Stimulated activated CD4-positive, alpha-beta T cell treated with anti-CD3 and anti-CD28 coated beads, Interleukin-12 subunit alpha, Interleukin-12 subunit beta, amount 100 ng/mL, for 48 hours (primary cell): Measurements from ENCODE around the gene BLVRA.
"Not testable (repeated sequence)": the region's sequence is repeated elsewhere in the genome, so short reads cannot be mapped to it uniquely, and the experiment has no call there.

ENCODE experiments used
- DNase-seq, 3 donors: peaks; one replicate each; pipeline ENCODE4 v3.0.0-alpha.2; 2020; ENCODE audit warnings: low read depth in 2 of 3, low spot score in 1 of 3

BLVRA gene

DNA sequence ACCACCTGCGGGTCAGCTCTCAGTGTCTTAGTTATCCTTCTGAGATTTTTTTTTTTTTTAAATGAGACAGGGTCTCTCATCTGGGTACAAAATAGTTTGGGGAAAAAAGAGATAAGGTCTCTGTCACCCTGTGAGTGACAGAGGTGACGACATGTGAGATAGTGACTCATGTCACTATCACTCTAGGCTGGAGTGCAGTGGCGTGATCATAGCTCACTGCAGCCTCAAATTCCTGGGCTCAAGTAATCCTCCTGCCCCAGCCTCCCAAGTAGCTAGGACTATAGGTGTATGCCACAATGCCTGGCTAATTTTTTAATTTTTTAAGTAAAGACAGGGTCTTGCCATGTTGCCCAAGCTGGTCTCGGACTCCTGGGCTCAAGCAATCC, 10.4 kb downstream of the BLVRA start:
- no peak for DNase-seq

DNA sequence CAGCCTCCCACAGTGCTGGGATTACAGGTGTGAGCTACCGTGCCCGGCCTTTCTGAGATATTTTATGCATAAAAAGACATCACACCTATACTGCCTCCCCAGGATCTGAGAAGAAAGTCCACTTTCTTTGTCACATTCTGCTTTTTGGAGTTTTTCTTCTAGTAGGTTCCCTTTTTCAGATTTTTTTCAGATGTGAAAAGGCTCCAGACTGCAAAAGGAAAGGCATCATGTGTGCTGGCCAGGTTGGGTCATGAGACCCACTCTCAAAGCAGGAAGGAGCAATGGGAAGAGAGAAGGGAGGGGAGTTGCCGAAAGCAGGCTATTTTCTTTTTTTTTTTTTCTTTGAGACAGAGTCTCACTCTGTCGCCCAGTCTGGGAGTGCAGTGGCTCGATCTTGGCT, 10.8 kb downstream of the BLVRA start:
- DNase-seq, result no peak

DNA sequence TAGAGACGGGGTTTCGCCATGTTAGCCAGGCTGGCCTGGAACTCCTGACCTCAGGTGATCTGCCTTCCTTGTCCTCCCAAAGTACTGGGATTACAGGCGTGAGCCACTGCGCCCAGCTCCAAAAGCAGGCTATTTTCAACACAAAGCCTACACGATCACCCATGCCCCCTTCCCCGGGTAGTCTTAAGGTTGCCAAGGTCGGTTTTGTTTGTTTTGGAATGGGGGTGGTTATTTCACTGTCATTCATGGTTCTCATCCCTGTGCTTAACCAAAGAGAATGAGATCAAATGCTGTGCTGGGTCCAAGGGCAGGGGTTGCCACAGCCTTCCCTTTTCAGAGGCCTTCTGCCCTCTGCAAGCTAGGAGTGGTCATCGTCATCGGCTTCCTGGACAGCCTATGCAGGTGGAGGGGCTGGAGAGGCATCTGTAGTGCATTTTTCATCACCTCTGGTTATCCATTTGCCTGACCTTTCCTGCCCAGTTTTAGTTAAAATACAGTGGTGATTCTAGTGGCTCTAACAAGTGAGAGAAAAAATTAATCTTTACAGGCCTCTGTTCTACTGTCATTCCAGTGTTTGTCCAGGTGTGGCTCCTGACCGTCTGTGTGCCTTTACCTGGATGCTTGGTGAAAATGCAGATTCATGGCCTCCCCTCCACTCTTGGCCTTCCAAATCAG, 11.4 kb downstream of the BLVRA start:
- DNase-seq, result no peak

DNA sequence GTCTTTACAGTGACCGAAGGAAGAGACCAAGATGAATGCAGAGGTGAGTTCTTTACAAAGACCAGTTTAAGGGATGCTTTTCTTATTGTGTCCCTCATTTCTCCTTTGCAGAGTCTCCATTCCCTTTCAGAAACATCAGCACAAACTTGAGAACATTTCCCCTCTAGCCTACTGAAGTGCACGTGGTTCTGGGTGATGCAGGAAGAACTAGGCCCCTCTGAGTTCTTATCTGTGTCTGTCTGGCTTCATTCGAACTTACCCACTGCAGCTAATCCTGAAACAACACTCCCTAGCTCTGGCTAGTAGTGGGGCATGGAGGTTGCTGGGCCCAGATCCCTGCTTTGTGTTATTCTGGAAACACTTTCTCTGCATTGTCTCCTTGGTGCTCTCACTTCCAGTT, 12.6 kb downstream of the BLVRA start:
- no peak for DNase-seq

DNA sequence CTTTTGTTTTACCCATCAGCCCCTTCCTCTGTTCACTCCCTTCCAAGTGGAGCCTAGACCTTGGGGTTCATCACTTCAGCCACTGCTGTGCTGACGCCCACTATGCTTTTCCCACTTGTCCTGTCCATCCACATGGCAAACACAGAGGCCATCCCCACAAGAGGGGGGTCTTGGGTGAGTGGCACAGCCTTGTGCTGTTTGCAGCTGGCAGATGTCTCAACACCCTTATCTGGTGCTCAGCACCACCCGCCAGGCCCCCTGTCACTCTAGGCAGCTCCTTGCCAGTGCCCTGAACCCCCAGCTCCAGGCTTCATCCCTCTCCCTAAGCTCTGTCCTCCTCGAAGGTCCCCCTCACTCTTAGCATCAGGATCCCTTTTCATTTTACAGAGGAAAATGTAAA, 13.1 kb downstream of the BLVRA start:
- no peak for DNase-seq

DNA sequence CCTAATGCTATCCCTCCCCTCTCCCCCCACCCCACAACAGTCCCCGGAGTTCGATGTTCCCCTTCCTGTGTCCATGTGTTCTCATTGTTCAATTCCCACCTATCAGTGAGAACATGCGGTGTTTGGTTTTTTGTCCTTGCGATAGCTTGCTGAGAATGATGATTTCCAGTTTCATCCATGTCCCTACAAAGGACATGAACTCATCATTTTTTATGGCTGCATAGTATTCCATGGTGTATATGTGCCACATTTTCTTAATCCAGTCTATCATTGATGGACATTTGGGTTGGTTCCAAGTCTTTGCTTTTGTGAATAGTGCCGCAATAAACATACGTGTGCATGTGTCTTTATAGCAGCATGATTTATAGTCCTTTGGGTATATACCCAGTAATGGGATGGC, 14.8 kb downstream of the BLVRA start:
- DNase-seq, result not testable (repeated sequence)

DNA sequence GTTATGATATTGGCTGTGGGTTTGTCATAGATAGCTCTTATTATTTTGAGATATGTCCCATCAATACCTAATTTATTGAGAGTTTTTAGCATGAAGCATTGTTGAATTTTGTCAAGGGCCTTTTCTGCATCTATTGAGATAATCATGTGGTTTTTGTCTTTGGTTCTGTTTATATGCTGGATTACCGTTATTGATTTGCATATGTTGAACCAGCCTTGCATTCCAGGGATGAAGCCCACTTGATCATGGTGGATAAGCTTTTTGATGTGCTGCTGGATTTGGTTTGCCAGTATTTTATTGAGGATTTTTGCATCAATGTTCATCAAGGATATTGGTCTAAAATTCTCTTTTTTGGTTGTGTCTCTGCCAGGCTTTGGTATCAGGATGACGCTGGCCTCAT, 16.8 kb downstream of the BLVRA start:
- not testable (repeated sequence) for DNase-seq

DNA sequence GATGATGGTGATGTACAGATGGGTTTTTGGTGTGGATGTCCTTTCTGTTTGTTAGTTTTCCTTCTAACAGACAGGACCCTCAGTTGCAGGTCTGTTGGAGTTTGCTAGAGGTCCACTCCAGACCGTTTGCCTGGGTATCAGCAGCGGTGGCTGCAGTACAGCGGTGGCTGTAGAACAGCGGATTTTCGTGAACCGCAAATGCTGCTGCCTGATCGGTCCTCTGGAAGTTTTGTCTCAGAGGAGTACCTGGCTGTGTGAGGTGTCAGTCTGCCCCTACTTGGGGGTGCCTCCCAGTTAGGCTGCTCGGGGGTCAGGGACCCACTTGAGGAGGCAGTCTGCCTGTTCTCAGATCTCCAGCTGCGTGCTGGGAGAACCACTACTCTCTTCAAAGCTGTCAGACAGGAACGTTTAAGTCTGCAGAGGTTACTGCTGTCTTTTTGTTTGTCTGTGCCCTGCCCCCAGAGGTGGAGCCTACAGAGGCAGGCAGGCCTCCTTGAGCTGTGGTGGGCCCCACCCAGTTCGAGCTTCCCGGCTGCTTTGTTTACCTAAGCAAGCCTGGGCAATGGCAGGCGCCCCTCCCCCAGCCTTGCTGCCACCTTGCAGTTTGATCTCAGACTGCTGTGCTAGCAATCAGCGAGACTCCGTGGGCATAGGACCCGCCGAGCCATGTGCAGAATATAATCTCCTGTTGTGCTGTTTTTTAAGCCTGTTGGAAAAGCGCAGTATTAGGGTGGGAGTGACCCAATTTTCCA, 20.0 kb downstream of the BLVRA start:
- not testable (repeated sequence) for DNase-seq

DNA sequence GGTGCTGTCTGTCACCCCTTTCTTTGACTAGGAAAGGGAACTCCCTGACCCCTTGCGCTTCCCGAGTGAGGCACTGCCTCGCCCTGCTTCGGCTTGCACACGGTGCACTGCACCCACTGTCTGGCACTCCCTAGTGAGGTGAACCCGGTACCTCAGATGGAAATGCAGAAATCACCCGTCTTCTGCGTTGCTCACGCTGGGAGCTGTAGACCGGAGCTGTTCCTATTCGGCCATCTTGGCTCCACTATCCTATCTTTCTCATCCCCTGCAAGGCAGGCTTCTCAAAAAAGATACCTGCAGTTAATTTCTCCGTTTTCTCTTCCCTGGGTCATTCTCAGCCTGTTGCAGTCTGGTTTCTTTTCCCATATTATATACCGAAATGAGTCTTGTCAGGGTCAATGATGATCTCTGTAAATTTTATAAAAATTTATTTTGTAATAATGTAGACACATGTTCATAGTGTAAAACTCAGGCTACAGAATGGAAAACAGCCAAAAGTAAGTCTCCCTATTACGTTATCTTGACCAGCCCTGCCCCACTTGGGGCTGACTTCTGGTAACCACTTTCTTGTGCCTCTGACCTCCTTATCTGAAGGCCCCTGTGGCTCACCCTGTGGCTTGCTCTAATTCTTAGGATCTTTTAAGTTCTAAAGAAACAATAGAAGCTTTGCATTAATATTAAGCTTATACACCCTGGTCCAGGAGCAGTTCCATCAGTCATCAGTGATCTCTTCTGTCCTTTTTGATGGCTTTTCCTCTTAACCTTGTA, 20.7 kb downstream of the BLVRA start:
- DNase-seq, result no peak

DNA sequence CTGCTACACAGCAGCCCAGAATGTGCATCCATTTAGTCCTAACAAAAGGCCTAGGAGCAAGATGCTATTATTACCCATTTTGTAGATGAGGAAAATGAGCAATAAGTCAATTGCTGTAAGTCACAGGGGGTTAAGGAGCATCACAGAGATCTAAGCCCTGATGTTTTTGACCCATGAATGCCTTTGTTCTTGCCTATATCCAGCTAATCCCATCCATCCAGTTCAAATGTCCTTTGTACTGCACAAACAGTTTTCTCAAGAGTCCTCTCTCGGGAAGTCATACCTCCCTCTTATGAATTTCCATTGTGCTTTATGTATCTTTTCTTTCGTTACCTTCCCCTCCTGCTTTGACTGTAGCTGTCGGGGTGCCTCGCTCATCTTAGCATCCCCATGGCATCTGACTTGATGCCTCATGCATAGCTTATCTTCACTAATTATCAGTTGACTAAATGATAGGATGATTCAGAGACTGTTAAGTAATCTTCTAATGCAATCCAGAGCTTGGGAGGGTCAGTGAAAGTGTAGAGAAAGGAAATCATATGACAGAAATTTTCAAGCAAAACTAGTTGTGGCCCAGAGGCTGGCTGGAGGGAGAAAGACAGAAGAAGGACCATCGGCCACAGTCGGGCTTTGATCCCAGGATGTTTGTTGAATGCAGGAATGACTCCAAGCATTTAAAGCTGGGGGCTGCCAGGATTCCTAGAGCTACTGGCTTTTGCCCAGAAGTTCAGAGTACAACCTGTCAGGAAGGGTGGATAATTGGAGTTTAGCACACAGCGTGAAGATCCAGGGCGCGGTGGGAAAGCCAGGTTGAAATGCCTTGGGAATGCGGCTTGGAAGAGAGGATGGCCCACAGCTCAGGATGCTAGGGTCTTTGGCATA, 23.5 kb downstream of the BLVRA start:
- DNase-seq, result no peak

DNA sequence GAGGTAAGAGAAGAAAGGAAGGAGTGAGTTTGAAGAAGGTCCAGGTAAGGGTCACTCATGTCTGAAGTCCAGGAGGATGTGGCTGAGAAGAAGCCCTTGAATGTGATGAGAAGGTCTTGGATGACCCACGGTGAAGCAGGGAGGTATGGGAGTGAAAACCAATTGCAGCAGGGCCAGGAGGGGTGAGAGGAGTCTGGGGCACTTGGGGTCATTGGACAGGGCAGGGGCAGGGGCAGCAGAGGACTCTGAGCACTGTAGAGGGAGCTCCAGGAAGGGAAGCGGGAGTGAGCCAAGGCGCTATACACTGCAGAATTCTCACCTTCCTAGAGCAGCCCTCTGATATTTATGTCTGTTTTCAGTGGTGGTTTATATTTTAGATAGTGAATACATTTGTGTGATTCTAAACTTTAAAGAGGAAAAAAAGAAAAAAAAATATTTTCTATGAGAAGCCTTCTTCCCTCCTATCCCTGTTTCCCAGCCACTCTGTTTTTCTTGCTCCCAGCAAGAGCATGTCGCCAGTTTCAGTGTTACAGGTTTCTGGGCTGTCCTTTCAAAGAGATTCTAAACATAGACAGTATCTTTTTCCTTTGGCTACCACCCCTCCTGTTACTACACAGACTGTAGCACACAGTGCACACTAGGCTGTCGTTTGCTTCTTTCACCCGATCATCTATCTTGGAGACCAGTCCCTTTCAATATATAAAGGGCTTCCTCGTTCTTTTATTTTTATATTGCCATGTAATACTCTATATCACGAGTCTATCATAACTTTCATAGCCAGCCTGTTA, 24.5 kb downstream of the BLVRA start:
- no peak for DNase-seq

DNA sequence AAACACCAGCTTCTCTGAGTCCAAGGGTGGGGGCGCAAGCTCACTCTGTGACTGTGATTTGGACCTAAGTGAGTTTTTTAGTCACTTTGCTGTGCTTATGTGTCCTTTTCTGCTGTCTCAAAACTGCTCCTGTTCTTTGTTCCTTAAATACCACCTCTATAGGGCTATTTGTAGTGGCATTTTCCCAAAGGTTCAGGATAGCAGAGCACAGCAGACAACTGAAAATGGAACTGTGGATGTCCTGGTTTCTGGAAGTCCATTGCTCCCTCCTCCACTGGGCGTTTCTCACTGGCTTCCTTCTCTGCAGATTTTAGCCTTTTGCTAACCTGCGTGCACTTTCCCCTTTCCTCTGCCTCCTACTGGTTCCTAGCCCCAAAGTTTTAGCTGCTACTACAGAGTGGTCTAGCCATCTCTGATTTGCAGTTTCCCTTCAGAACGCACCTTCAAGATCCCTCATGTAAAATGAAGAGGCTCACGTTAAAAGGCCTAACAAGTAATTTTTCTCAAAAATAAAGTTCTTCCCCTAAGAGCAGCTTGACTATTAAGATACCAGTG, 25.6 kb downstream of the BLVRA start:
- DNase-seq, result no peak

DNA sequence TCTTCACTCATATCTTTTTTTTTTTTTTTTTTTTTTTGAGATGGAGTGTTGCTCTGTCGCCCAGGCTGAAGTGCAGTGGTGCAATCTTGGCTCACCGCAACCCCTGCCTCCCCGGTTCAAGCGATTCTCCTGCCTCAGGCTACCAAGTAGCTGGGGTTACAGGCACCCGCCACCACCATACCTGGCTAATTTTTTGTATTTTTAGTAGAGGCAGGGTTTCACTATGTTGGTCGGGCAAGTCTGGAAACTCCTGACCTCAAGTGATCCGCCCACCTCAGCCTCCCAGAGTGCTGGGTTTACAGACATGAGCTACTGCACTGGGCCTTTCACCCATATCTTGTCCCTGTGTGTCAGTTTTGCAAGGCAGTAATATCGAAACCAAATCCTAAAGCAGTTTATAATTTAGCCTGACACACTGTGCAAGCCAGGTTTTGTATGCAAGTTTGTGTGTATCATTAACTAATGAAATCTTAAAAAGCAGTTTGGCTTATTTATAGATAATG, 26.2 kb downstream of the BLVRA start:
- DNase-seq, result peak; percentile 6 to 38 (median 26)

DNA sequence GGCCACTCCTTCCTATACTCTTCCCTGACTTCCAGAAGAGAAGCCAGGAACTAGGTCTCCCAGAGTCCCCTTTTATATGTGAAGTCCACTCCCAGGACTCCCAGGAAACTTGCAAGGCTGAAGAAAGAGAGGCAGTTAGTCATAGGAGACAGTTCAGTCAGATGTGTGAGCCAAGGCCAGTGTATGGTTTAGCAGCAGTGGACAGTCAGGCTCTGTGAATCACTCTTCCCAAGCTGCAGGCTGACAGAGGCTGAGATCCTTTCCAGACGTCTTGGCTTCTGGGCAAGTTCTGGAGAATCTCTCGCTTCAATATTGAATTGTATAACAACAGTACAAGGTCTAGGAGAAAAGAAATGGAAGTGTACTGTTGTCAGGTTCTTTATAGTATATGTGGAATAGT, 26.9 kb downstream of the BLVRA start:
- DNase-seq, result no peak

DNA sequence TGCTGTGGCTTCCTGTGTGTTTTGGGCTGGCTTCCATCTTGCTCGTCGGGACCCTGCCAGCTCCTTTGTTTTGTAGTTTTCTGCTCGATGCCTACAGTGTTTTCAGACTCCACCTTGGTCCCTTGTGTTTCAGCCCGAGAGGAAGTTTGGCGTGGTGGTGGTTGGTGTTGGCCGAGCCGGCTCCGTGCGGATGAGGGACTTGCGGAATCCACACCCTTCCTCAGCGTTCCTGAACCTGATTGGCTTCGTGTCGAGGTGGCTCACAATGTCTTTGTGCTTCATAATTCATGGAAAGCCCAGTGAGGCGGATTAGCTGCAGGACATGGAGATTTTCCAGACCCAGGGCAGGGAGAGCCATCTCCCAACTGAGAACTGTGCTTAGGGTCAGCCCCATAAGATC, 29.3 kb downstream of the BLVRA start:
- no peak for DNase-seq

DNA sequence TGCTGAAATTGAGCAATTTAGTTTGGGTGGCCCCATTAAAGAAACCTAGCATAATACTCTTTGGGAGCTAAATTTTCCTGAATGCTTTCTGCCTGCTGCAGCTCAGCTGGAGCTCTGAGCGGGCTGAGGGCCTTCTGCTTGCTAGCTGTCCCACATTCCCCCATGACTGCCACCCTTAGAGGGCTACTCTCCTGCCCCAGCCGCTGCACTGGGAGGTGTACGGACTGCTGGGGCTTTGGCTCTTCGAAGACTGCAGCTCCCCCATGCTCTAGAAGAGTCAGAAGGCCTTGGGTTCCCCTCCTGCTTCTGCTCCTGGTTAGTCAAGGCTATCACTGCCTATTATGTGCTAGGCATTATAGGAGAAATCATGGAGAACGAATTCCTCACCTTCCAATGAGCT, 31.5 kb downstream of the BLVRA start:
- DNase-seq, result no peak

DNA sequence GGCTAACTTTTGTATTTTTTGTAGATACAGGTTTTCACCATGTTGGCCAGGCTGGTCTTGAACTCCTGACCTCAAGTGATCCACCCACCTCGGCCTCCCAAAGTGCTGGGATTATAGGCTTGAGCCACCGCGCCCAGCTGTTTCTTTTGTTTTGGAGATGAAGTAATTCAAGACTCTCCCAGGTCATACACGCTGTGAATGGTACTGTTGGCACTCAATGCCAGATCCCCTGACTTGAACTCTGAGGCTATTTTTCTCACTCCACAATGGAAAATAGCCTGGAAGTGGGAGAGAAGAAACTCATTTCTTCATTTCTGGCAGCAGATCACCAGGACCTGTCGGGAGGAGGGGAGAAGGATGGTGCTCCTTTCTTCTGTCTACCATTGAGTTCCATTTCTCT, 32.4 kb downstream of the BLVRA start:
- no peak for DNase-seq

DNA sequence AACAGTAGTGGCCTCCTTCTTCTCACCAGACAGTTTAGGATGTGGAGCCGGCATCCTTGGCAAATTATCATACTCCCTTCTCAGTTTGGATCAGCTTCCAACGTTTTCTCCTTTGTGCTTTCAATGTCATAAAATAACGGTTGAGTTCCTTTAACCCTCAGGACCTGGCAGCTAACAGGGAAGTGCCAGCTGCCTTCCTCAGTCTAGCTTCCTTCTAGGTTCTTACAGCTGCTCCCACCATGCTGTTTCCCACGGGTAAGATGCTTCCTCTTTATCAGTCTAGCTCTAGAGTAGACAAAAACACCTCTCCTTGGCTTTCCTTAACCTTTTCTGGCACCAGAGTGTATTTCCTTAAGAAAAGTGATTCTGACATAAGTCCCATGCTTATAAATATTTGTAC, 33.2 kb downstream of the BLVRA start:
- DNase-seq, result no peak

DNA sequence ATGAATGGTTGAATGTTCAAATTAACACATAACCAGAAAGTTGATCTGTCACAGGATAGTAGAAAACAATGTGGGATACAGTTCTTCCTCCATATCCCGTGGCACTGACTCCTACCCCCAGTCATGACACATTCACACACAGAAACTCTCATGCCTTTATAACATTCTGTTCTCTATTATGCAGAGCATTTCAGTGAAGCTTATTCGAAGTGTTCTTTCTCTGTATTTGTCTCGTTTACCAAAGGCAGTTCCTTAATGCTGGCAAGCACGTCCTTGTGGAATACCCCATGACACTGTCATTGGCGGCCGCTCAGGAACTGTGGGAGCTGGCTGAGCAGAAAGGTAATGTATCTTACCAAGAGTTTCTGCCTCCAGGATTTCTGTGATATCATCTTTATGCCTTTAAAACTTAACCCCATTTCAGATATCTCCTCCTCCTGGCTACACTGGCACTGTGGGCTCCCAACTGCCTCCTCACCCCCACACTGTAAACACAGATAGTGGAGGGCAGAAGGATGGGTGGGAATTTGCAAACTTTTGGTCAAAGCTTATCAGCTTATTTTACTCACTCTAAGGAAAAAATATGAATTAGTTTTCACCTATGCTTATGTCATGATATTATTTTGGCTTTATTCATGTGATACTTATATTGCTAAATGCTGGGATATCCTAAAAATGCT, 34.1 kb downstream of the BLVRA start:
- DNase-seq, result no peak
